ENCODE measurements around the gene WDR27.
A peak's percentile ranks its signal among the peaks of the same experiment; 100 is the strongest.

Gene WDR27

DNA sequence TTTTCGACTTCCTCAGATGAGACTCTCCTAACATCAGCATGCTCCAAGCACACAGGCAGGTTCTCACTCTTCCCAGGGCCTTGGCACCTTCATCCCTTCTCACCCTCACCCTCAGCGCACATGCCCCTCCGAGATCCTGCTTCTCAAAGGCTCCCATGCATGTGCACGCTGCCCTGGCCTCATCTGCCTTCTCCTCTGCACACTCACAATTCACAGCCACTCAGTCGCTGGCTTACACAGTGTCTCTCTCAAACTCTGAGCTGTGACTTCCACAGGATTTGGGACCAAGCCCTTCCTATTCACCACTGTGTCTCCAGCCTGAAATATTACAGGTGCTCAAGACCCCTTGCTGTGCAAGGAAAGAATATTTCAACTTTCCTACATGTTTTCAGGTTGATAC is 30.3 kb downstream of the WDR27 start:
- H2BK12ac ChIP-seq (ENCODE audit: low read length in 2 of 2): no peak overlapping the region
- H2AK5ac ChIP-seq (ENCODE audit: low read length, severe bottlenecking): no peak overlapping the region
- H2BK5ac ChIP-seq (ENCODE audit: low read depth, low read length, poor library complexity, severe bottlenecking): no peak overlapping the region
- no peak overlapping the region for H2AFZ ChIP-seq (ENCODE audit: low read depth, low read length)
- H3K4me1 ChIP-seq (ENCODE audit: control insufficient read depth, insufficient read depth, low read depth, low read length): no peaks in the 10 kb centered on the region
- H3K18ac ChIP-seq (ENCODE audit: low read depth in 1 of 2, low read length in 2 of 2): no peak overlapping the region
- H3K9me3 ChIP-seq (ENCODE audit: control insufficient read depth, low read length): no peaks in the 10 kb centered on the region
- peaks cover 30 to 46% of the 10 kb centered on the region in 2 experiments for H3K36me3 ChIP-seq (ENCODE audit: control insufficient read depth in 1 of 2, insufficient read depth in 2 of 2, low read depth in 1 of 2, low read length in 2 of 2)
- no peak overlapping the region for H3K4me3 ChIP-seq (ENCODE audit: insufficient read depth in 1 of 2, low read depth in 1 of 2, low read length in 2 of 2)
- no peak overlapping the region for H3K14ac ChIP-seq (ENCODE audit: low read length in 2 of 2)
- no peak overlapping the region for H2BK15ac ChIP-seq (ENCODE audit: low read depth, poor library complexity, severe bottlenecking)
- H2BK120ac ChIP-seq (ENCODE audit: low read depth, low read length): no peak overlapping the region
- H3K27ac ChIP-seq (ENCODE audit: low read length, poor library complexity, severe bottlenecking): no peak overlapping the region
- H3K4ac ChIP-seq (ENCODE audit: low read depth in 1 of 2, low read length in 2 of 2): no peak overlapping the region
- no peak overlapping the region for H3K4me2 ChIP-seq (ENCODE audit: low read length, poor library complexity, severe bottlenecking)
- H4K91ac ChIP-seq (ENCODE audit: low read length): no peak overlapping the region
- WGBS: 95% methylated on average over 5 of the region's 5 CpGs
- no peak overlapping the region for H3K23ac ChIP-seq (ENCODE audit: low read length in 2 of 2)
- H3K79me1 ChIP-seq (replicated peaks; ENCODE audit: low read length, poor library complexity, severe bottlenecking): peaks cover 10% of the 10 kb centered on the region
- no peak for DNase-seq
- no peaks in the 10 kb centered on the region for H3K27me3 ChIP-seq (ENCODE audit: control insufficient read depth in 1 of 2, insufficient read depth in 1 of 2, low read length in 2 of 2)
- H3K9ac ChIP-seq (ENCODE audit: low read length): no peak overlapping the region
- H4K8ac ChIP-seq (ENCODE audit: low read length): no peak overlapping the region

DNA sequence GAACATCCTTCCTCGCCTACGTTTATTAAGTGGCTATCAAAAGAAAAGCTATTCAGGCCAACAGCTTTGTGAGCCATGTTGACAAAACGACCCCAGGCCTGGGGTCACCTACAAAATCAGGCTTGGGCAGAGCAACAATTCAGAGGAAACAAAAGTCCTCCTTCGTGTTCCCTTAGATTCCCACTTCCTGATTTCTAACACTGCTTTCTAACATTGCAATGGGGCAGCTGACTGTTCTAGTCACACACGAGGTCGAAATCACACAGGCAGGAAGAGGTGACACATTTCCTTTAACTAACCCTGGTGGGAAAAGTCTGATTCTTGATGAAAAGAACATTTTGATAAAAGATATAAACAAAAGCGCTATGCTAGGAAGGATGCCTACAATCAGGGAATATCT is 31.9 kb downstream of the WDR27 start:
- Histone ChIP-seq H4K8ac (ENCODE audit: low read length) (peak overlapping the region; percentile 61), H2BK12ac (ENCODE audit: low read length in 2 of 2) (no peak overlapping the region), H3K27ac (ENCODE audit: low read length, poor library complexity, severe bottlenecking) (no peak overlapping the region), H2BK5ac (ENCODE audit: low read depth, low read length, poor library complexity, severe bottlenecking) (no peak overlapping the region), H3K4ac (ENCODE audit: low read depth in 1 of 2, low read length in 2 of 2) (no peak overlapping the region), H3K4me2 (ENCODE audit: low read length, poor library complexity, severe bottlenecking) (no peak overlapping the region), H3K4me3 (ENCODE audit: insufficient read depth in 1 of 2, low read depth in 1 of 2, low read length in 2 of 2) (no peak overlapping the region), H4K91ac (ENCODE audit: low read length) (no peak overlapping the region), H3K36me3 (ENCODE audit: control insufficient read depth in 1 of 2, insufficient read depth in 2 of 2, low read depth in 1 of 2, low read length in 2 of 2) (peaks cover 34 to 56% of the 10 kb centered on the region in 2 experiments), H3K9ac (ENCODE audit: low read length) (no peak overlapping the region), H2BK15ac (ENCODE audit: low read depth, poor library complexity, severe bottlenecking) (no peak overlapping the region), H3K18ac (ENCODE audit: low read depth in 1 of 2, low read length in 2 of 2) (peak overlapping the region in 1 of 2 experiments; percentile 29), H3K4me1 (ENCODE audit: control insufficient read depth, insufficient read depth, low read depth, low read length) (no peaks in the 10 kb centered on the region), H3K23ac (ENCODE audit: low read length in 2 of 2) (no peak overlapping the region), H2AK5ac (ENCODE audit: low read length, severe bottlenecking) (no peak overlapping the region), H2AFZ (ENCODE audit: low read depth, low read length) (no peak overlapping the region), H2BK120ac (ENCODE audit: low read depth, low read length) (no peak overlapping the region), H3K27me3 (ENCODE audit: control insufficient read depth in 1 of 2, insufficient read depth in 1 of 2, low read length in 2 of 2) (no peaks in the 10 kb centered on the region), H3K9me3 (ENCODE audit: control insufficient read depth, low read length) (no peaks in the 10 kb centered on the region), H3K79me1 (replicated peaks; ENCODE audit: low read length, poor library complexity, severe bottlenecking) (peaks cover 12% of the 10 kb centered on the region), H3K14ac (ENCODE audit: low read length in 2 of 2) (no peak overlapping the region)
- 48% methylated on average over 6 of the region's 7 CpGs for WGBS
- DNase-seq: peak; percentile 30

DNA sequence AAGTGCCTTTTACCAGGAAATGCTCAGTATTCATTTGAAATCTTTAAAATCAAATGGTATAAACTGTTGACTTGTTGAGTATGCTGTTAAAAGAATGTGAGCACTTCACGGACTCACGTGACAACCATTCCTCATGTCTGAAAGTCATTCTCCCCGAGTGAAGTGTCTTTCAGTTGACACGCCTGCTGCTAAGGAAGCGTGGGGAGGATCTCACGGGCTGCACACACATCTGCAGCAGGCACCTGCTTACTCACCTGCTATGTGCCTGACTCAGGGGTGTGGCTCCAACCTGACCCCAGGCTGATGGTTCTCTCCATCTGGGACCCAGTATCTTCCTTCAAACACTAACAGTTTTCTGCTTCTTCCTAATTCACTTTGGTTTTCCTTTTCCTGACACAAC is 32.7 kb downstream of the WDR27 start:
- Histone ChIP-seq H3K23ac (ENCODE audit: low read length in 2 of 2) (no peak overlapping the region), H3K18ac (ENCODE audit: low read depth in 1 of 2, low read length in 2 of 2) (no peak overlapping the region), H3K14ac (ENCODE audit: low read length in 2 of 2) (no peak overlapping the region), H4K91ac (ENCODE audit: low read length) (no peak overlapping the region), H3K4me2 (ENCODE audit: low read length, poor library complexity, severe bottlenecking) (no peak overlapping the region), H3K79me1 (replicated peaks; ENCODE audit: low read length, poor library complexity, severe bottlenecking) (peaks cover 12% of the 10 kb centered on the region), H3K4ac (ENCODE audit: low read depth in 1 of 2, low read length in 2 of 2) (no peak overlapping the region), H2AK5ac (ENCODE audit: low read length, severe bottlenecking) (no peak overlapping the region), H3K4me1 (ENCODE audit: control insufficient read depth, insufficient read depth, low read depth, low read length) (no peaks in the 10 kb centered on the region), H3K27me3 (ENCODE audit: control insufficient read depth in 1 of 2, insufficient read depth in 1 of 2, low read length in 2 of 2) (no peaks in the 10 kb centered on the region), H3K36me3 (ENCODE audit: control insufficient read depth in 1 of 2, insufficient read depth in 2 of 2, low read depth in 1 of 2, low read length in 2 of 2) (peaks cover 36 to 58% of the 10 kb centered on the region in 2 experiments), H3K9me3 (ENCODE audit: control insufficient read depth, low read length) (no peaks in the 10 kb centered on the region), H2BK120ac (ENCODE audit: low read depth, low read length) (no peak overlapping the region), H4K8ac (ENCODE audit: low read length) (peak overlapping the region; percentile 5), H2BK5ac (ENCODE audit: low read depth, low read length, poor library complexity, severe bottlenecking) (no peak overlapping the region), H2AFZ (ENCODE audit: low read depth, low read length) (no peak overlapping the region), H2BK12ac (ENCODE audit: low read length in 2 of 2) (no peak overlapping the region), H3K27ac (ENCODE audit: low read length, poor library complexity, severe bottlenecking) (no peak overlapping the region), H3K9ac (ENCODE audit: low read length) (no peak overlapping the region), H2BK15ac (ENCODE audit: low read depth, poor library complexity, severe bottlenecking) (no peak overlapping the region), H3K4me3 (ENCODE audit: insufficient read depth in 1 of 2, low read depth in 1 of 2, low read length in 2 of 2) (no peak overlapping the region)
- no peak for DNase-seq
- 99% methylated on average over 6 of the region's 6 CpGs for WGBS

DNA sequence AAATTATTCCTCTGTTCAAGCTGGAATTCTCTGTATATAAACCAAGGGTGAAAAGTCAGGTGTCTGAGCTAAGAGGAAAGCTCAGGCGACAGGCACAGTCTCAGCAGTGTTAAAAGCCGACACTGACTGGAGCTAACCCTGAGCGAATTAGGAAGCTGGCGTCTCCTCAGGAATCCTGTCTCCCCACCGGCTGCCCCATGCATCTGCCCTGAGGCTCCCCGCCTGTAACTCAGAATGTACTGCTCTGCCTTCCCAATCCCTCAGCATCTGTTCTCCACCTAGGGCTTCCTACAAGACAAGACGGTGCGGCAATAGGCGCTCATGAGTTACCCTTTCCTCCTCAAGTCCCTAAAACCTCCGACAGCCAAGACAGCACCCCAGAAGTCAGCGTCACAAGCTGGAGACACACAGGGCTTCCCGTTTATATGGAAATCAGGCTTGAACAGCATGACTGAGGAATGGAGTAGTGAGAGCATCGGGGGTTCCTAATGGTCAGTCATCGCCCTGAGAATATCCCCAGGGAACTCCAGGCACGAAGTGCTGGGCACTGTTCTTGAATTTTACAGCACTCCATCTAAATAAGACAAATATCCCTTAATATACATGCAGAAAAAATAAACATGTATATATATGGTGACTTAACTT is 33.5 kb downstream of the WDR27 start:
- 99% methylated on average over 14 of the region's 15 CpGs for WGBS
- no peak overlapping the region for H4K8ac ChIP-seq (ENCODE audit: low read length)

More for the DNA sequence above, 33.5 kb downstream of the WDR27 start:
- no peak for DNase-seq
- no peak overlapping the region for H3K14ac ChIP-seq (ENCODE audit: low read length in 2 of 2)
- peaks cover 45 to 66% of the 10 kb centered on the region in 2 experiments for H3K36me3 ChIP-seq (ENCODE audit: control insufficient read depth in 1 of 2, insufficient read depth in 2 of 2, low read depth in 1 of 2, low read length in 2 of 2)
- H3K9ac ChIP-seq (ENCODE audit: low read length): no peak overlapping the region
- no peaks in the 10 kb centered on the region for H3K27me3 ChIP-seq (ENCODE audit: control insufficient read depth in 1 of 2, insufficient read depth in 1 of 2, low read length in 2 of 2)
- no peak overlapping the region for H2BK12ac ChIP-seq (ENCODE audit: low read length in 2 of 2)
- no peak overlapping the region for H3K4me3 ChIP-seq (ENCODE audit: insufficient read depth in 1 of 2, low read depth in 1 of 2, low read length in 2 of 2)
- H3K9me3 ChIP-seq (ENCODE audit: control insufficient read depth, low read length): no peaks in the 10 kb centered on the region
- no peak overlapping the region for H2AFZ ChIP-seq (ENCODE audit: low read depth, low read length)
- peak overlapping the region; percentile 28 for H4K91ac ChIP-seq (ENCODE audit: low read length)
- no peaks in the 10 kb centered on the region for H3K4me1 ChIP-seq (ENCODE audit: control insufficient read depth, insufficient read depth, low read depth, low read length)
- H2BK120ac ChIP-seq (ENCODE audit: low read depth, low read length): no peak overlapping the region
- no peak overlapping the region for H3K4ac ChIP-seq (ENCODE audit: low read depth in 1 of 2, low read length in 2 of 2)
- no peak overlapping the region for H2BK5ac ChIP-seq (ENCODE audit: low read depth, low read length, poor library complexity, severe bottlenecking)
- H2BK15ac ChIP-seq (ENCODE audit: low read depth, poor library complexity, severe bottlenecking): no peak overlapping the region
- H3K18ac ChIP-seq (ENCODE audit: low read depth in 1 of 2, low read length in 2 of 2): no peak overlapping the region
- peaks cover 12% of the 10 kb centered on the region for H3K79me1 ChIP-seq (replicated peaks; ENCODE audit: low read length, poor library complexity, severe bottlenecking)
- no peak overlapping the region for H3K27ac ChIP-seq (ENCODE audit: low read length, poor library complexity, severe bottlenecking)
- no peak overlapping the region for H3K23ac ChIP-seq (ENCODE audit: low read length in 2 of 2)
- H2AK5ac ChIP-seq (ENCODE audit: low read length, severe bottlenecking): no peak overlapping the region
- no peak overlapping the region for H3K4me2 ChIP-seq (ENCODE audit: low read length, poor library complexity, severe bottlenecking)
